ENCODE measurements around the gene POLRMT.

DNA sequence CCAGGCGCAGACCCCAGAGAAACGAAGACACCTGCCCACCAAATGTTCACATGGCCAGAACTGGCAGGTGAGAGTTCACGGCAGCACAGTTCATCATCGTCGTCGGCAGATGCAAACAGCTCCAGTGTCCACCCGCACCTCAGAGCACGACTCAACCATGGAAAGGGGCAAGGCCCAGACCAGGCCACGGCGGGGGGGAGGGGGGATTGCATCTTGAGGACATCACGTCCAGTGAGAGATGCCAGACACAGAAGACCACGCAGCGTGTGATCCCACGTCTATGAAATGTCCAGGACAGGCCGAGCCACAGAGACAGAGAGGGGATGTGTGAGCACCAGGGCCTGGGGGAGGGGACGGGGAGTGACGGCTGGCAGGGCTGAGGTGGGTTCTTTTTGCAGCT, 22.4 kb upstream of the POLRMT start:
- TF ChIP-seq POLR2A (IDR thresholded peaks at IDR 0.05) = no peak
- TF ChIP-seq CTCF (IDR thresholded peaks at IDR 0.05) = no peak
- TF ChIP-seq EP300 (IDR thresholded peaks at IDR 0.05) = no peak
